ENCODE results near the gene GRK1.
"Not testable (repeated sequence)": the region's sequence is repeated elsewhere in the genome, so short reads cannot be mapped to it uniquely, and the experiment has no call there.

Gene GRK1

GRCh38 chr13:113666951-113667701 lies at the start of gene GRK1:
Gene GRK1 (plus strand): TSS chr13:113667219. CDS start chr13:113667387, 168 bp downstream.
- DNase-seq, result no peak

- no peak for DNase-seq
Observed at GRCh38 chr13:113617961-113618360, 49.1 kb upstream of the GRK1 start.

GRCh38 chr13:113618455-113618854 lies 48.6 kb upstream of the GRK1 start:
- no peak for DNase-seq

- no peak for DNase-seq
Observed at GRCh38 chr13:113620036-113620796, 46.8 kb upstream of the GRK1 start.

- no peak for DNase-seq
Observed at GRCh38 chr13:113621046-113621445, 46.0 kb upstream of the GRK1 start.

- DNase-seq, result not testable (repeated sequence)
Observed at GRCh38 chr13:113621498-113621897, 45.5 kb upstream of the GRK1 start.

GRCh38 chr13:113621986-113622550 lies 45.0 kb upstream of the GRK1 start:
- DNase-seq, result not testable (repeated sequence)

- DNase-seq, result no peak
Observed at GRCh38 chr13:113622791-113623490, 44.1 kb upstream of the GRK1 start.

GRCh38 chr13:113623491-113624234 lies 43.4 kb upstream of the GRK1 start:
- DNase-seq, result no peak

GRCh38 chr13:113624235-113624587 lies 42.8 kb upstream of the GRK1 start:
- no peak for DNase-seq

GRCh38 chr13:113624640-113625304 lies 42.2 kb upstream of the GRK1 start:
- not testable (repeated sequence) for DNase-seq

- DNase-seq, result no peak
Observed at GRCh38 chr13:113625965-113626721, 40.9 kb upstream of the GRK1 start.

- DNase-seq, result no peak
Observed at GRCh38 chr13:113627136-113627535, 39.9 kb upstream of the GRK1 start.

- DNase-seq, result no peak
Observed at GRCh38 chr13:113628291-113629270, 38.4 kb upstream of the GRK1 start.

- no peak for DNase-seq
Observed at GRCh38 chr13:113629866-113630265, 37.2 kb upstream of the GRK1 start.

GRCh38 chr13:113630296-113630695 lies 36.7 kb upstream of the GRK1 start:
- no peak for DNase-seq

GRCh38 chr13:113630804-113631203 lies 36.2 kb upstream of the GRK1 start:
- DNase-seq, result no peak

- DNase-seq, result no peak
Observed at GRCh38 chr13:113631341-113632095, 35.5 kb upstream of the GRK1 start.

All from hippocampal formation (tissue), 2 donors.